ENCODE measurements around the gene GALNTL6. TPM values are rescaled to one million over a fixed set of nuclear protein-coding genes. Genes with fewer than 3 reads are reported as not detected.
A peak's percentile ranks its signal among the peaks of the same experiment; 100 is the strongest.
"Not testable (repeated sequence)": the region's sequence is repeated elsewhere in the genome, so short reads cannot be mapped to it uniquely, and the experiment has no call there.

GALNTL6 gene
- total and polyA plus RNA-seq, 7 donors: 0.14 to 2.5 (median 0.42) TPM; not detected in 1

DNA sequence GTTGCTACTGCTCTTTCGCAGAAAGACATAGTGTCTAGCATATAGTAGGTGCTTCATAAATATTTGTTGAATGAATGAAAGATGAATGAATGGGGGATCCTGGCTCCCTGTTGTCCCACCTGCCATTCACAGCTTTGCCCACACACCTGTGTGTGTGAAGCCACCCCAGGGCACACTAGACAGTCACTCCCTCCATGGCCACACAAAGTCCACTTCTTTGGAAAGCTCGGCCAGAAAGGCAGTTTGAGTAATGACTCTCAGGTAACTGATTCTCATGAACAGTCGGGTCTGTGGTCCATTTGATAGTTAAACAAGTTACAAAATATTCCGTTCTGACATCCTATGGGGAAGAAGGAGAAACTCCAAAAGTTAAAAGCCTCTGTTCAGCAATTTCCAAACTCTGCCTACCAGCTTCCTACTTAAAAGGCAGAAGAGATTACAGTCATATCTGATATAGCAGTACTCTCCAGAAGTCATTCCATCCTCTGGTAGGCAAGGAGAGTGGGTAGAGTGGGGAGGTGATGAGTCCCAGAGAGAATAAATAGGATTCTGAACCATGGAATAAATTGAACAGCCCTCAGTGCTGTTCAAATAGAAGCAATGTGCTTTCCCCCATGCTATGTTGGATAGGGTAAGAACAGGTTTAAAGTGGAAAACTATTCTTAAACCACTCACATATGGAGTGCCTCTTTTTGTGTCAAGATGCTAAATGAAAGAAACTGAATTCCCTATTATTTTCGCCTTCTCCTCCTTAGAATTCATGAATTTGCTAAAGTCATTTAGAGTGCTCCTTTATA lies 1150.5 kb downstream of the GALNTL6 start:
- Histone ChIP-seq H3K4me3 (no peak overlapping the region), H3K9me3 (no peaks in the 10 kb centered on the region), H3K27ac (peak overlapping the region in 2 of 4 donors; percentile 68 to 83), H3K27me3 (no peaks in the 10 kb centered on the region), H3K4me1 (peaks cover 0 to 31% (median 25%) of the 10 kb centered on the region in 4 donors), H3K36me3 (no peaks in the 10 kb centered on the region)
- 48 to 87% methylated on average over 5 of the region's 5 CpGs for WGBS, 2 donors
- DNase-seq: no peak
- intact Hi-C loops (cut with DNase I): loop anchor here (5.0 to 10.0 kb wide), 2 partner anchors 691 to 1489 kb away; no protein-coding TSS in a partner anchor
- TF ChIP-seq EP300 (IDR thresholded peaks at IDR 0.05): no peak
- no peak for TF ChIP-seq POLR2A (IDR thresholded peaks at IDR 0.05)
- no peak for TF ChIP-seq CTCF (IDR thresholded peaks at IDR 0.05)
- TF ChIP-seq POLR2AphosphoS5 (IDR thresholded peaks at IDR 0.05): no peak

- intact Hi-C loops (cut with DNase I); H3K27me3 ChIP-seq; H3K4me1 ChIP-seq; H3K9me3 ChIP-seq; H3K4me3 ChIP-seq; DNase-seq; H3K36me3 ChIP-seq; H3K27ac ChIP-seq: not testable (repeated sequence)
- 91 to 94% methylated on average over 4 of the region's 4 CpGs for WGBS, 2 donors
These were observed 1157.0 kb downstream of the GALNTL6 start for GRCh38 chr4:172970189-172970588.

GRCh38 chr4:172974586-172974985 lies 1161.4 kb downstream of the GALNTL6 start:
- 91% methylated on average over 7 of the region's 7 CpGs for WGBS, 2 donors
- no peaks in the 10 kb centered on the region for H3K36me3 ChIP-seq
- H3K4me1 ChIP-seq: no peaks in the 10 kb centered on the region
- H3K27ac ChIP-seq: no peak overlapping the region
- H3K27me3 ChIP-seq: no peaks in the 10 kb centered on the region
- no peak for TF ChIP-seq CTCF (IDR thresholded peaks at IDR 0.05)
- TF ChIP-seq POLR2A (IDR thresholded peaks at IDR 0.05): no peak
- TF ChIP-seq POLR2AphosphoS5 (IDR thresholded peaks at IDR 0.05): no peak
- no peak for TF ChIP-seq EP300 (IDR thresholded peaks at IDR 0.05)
- intact Hi-C loops (cut with DNase I): no loop called here
- no peak for DNase-seq
- no peak overlapping the region for H3K4me3 ChIP-seq
- peaks cover 0 to 2% (median 0%) of the 10 kb centered on the region in 4 donors for H3K9me3 ChIP-seq

- no peak overlapping the region for H3K4me3 ChIP-seq
These were observed 1162.5 kb downstream of the GALNTL6 start for GRCh38 chr4:172975651-172976229.

DNA sequence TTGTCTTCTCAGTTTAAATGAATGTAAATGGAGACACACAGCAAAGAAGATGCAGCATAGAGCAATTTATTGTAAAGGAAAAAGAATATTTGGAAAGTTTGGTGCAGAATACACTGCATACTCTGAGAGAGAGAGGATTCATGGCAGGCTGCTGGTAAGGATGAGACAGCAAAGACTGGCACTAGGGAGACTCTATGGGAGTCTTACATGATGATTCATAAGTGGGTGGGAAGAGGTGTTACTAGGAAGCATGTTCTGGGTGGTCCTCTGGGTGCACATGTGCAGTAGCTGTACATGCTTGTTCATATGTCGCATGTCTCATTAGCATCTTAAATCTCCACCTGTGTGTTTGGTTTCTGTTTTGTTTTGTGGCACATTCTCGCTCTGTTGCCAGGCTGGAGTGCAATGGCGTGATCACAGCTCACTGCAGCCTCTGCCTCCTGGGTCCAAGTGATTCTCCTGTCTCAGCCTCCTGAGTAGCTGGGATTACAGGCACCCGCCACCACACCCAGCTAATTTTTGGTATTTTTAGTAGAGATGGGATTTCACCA lies 1164.4 kb downstream of the GALNTL6 start:
- DNase-seq; H3K27ac ChIP-seq; intact Hi-C loops (cut with DNase I); H3K4me3 ChIP-seq; H3K36me3 ChIP-seq; H3K4me1 ChIP-seq; H3K27me3 ChIP-seq; H3K9me3 ChIP-seq: not testable (repeated sequence)
- 94 to 95% methylated on average over 4 of the region's 4 CpGs for WGBS, 2 donors

More at GRCh38 chr4:172975651-172976229, 1162.5 kb downstream of the GALNTL6 start:
- intact Hi-C loops (cut with DNase I): no loop called here
- Histone ChIP-seq H3K9me3 (no peaks in the 10 kb centered on the region), H3K4me1 (no peaks in the 10 kb centered on the region), H3K27me3 (no peaks in the 10 kb centered on the region), H3K36me3 (no peaks in the 10 kb centered on the region), H3K27ac (no peak overlapping the region)
- no peak for TF ChIP-seq CTCF (IDR thresholded peaks at IDR 0.05)
- TF ChIP-seq POLR2A (IDR thresholded peaks at IDR 0.05): no peak
- TF ChIP-seq POLR2AphosphoS5 (IDR thresholded peaks at IDR 0.05): no peak
- no peak for TF ChIP-seq EP300 (IDR thresholded peaks at IDR 0.05)
- no peak for DNase-seq
- WGBS, 2 donors: 88 to 93% methylated on average over 14 of the region's 14 CpGs
